HG02623 (cell line): ENCODE data around the gene SETD2.
"Not testable (repeated sequence)": the region's sequence is repeated elsewhere in the genome, so short reads cannot be mapped to it uniquely, and the experiment has no call there.

ENCODE experiments used
- ATAC-seq: cut with Tn5 transposase; IDR thresholded peaks from one replicate; pipeline ENCODE4 v1.9.1; 2021; ENCODE audit warnings: moderate library complexity; ENCODE audit not compliant: unreplicated experiment

The SETD2 gene

DNA sequence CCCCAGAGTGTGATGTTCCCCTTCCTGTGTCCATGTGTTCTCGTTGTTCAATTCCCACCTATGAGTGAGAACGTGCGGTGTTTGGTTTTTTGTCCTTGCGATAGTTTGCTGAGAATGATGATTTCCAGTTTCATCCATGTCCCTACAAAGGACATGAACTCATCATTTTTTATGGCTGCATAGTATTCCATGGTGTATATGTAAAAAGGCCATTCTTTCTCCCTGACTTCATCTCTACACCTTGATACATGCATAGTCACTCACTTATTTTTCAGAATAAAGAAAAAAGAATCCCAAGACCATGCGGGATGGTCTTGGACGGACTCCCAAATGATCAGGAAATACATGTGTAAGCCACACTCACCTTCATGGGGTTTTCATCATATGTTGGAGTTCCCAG is 126.6 kb downstream of the SETD2 start:
- ATAC-seq: not testable (repeated sequence)

GRCh38 chr3:47036145-47036544 is 127.8 kb downstream of the SETD2 start:
- ATAC-seq: no peak

DNA sequence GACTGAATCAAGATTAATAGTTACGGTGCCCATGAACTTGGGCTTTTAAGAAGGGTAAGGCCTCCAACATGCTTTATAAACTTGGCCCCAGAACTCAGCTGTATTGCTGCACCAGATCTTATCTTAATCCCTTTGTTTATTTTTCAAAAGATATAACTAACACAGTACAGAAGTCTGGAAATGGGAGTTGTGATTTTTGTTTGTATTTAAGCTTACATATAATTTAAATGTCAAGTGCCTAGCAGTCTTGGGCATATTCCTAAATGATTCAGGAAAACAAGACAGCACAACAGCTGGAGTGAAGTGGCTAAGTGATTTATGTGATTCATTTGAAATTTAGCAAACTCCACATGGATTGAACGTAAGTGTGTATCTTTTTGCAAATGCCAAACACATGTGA is 128.3 kb downstream of the SETD2 start:
- no peak for ATAC-seq

- ATAC-seq: no peak
Observed at GRCh38 chr3:47034868-47035489, 128.9 kb downstream of the SETD2 start.

GRCh38 chr3:47031041-47031440 is 132.9 kb downstream of the SETD2 start:
- ATAC-seq: not testable (repeated sequence)

DNA sequence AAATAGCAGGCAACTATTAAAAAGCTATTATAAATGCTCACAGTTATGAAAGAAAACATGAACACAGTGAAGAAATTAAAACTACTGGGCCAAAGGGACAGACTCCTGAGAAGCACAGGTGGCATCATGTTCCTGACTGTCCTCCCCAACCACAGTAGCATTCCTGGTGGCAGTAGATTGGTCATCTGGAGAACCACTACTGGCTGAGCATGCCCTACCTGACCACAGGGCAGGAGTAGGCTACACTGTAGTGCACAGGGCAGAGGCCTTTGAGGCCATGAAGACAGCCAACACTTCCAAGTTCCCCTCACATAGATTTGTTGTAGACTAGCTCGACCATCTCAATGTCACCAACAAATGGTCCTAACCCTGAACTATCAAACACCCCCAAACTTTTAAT is 135.2 kb downstream of the SETD2 start:
- ATAC-seq: no peak

DNA sequence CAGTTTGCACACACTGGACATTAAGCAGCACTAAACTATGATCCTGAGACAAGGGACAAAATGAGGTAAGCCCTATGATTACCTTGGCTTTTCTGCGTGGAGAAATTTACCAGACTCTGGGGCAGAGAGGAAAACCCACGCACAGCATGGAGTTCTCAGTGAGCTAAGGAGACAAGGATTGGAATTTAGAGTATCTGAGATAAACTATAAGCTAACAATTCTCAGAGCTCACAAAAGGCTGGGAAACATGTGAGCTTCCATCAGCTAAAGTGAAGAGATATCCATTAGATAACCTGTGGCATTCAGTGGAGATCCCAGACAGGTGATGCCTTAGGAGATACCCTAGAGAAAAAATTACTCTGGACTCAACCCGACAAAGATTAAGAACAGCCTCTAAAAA is 135.8 kb downstream of the SETD2 start:
- no peak for ATAC-seq

DNA sequence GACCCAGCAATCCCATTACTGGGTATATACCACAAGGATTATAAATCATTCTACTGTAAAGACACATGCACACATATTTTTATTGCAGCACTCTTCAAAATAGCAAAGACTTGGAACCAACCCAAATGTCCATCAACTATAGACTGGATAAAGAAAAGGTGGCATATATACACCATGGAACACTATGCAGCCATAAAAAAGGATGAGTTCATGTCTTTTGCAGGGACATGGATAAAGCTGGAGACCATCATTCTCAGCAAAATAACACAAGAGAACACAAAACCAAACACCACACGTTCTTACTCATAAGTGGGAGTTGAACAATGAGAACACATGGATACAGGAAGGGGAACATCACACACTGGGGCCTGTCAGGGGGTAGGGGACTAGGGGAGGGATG is 137.5 kb downstream of the SETD2 start:
- ATAC-seq: not testable (repeated sequence)

- no peak for ATAC-seq
Observed at GRCh38 chr3:47024932-47025331, 139.0 kb downstream of the SETD2 start.

GRCh38 chr3:47022641-47023071 is 141.3 kb downstream of the SETD2 start:
- ATAC-seq: no peak

GRCh38 chr3:47020311-47020710 is 143.6 kb downstream of the SETD2 start:
- ATAC-seq: no peak

DNA sequence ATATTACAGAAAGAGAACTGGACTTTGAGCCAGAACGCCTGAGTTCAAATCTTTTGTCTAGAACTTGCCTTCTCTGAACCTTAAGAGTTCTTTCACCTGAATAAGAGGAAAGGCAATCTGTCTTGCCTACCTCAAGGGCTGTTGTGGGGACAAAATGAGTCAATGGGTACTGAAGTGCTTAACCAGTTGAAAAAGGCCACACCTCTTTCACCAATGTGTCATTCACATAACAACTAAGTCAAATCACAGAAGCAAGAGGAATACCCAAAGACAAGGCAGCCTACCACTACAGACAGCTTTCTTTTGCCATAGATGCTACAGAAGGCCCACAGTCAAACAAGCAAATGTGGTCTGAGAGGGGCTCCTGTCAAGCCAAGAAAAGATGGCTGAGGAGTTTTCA is 144.7 kb downstream of the SETD2 start:
- ATAC-seq: no peak

DNA sequence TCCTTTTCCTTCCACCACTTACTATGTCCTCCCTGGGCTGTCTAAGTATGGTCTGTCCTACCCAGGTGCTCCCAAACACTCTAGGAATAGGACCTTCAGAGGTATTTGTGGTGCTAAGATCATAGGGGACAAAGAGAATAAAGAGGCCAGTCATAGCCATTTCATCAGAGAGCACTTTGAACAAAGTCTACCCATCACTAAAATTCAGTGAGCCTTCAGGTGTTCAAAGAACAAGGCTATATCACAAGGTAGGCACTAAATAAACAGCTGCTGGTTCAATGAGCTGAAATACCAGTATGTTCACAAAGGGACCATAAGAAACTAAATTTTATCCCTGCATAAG is 145.7 kb downstream of the SETD2 start:
- no peak for ATAC-seq

DNA sequence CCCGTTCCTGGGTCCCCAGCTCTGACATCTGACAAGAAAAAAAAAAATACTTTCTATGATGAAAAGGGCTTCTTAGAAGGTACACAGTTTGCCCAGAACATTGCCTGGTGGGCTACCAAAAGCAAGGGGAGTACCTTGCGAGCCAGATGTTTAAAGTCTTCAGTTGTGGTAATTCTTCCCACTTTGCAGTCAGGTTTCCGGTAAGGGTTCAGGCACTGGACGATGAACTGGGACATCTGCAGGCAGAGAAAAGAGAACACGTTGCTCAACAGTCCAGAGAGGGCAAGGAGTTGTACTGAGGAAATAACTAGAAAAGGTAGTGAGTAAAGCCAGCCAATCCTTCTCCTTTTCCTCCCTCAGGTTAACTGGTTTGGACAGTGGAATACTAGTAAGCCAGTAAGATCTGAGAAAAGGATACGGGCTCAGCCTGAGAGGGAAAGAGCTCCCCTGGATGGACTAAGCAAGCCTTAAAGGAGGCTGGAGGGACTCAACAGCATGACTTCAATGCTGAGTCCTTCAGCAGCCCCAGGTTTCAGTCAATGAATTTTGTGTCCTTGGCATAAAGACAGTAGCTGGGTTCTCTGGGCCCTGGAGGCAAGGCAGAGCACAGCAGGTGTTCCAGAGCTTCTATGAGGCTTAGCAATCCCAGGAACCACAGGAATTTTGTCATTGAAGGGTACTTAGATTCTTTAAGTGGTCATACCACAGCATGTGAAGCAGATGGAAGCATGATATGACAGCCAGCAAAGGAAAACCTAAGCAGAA is 146.2 kb downstream of the SETD2 start:
- no peak for ATAC-seq

DNA sequence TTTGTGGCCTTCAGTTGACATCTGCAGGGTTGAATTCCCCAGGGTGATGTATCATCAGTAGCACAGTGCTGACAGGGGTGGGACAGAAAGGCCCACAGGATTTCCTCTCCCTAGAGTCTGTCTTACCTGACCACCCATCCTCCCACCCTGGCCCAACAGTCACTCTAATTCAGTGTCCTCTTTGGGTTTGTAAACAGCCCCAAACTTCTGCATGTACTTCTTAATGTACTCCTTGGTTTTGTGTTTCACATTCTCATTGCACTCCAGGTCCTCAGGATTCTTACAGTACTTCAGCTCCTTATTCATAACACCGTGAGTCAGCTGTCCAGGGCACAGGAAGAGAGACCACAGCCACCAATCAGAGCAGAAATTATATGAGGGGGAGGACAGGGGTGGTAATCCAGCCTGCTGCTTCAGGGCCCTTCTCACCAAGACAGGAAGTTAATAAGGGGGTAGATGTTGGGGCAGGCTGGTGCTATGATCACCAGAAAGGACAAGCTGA is 146.9 kb downstream of the SETD2 start:
- ATAC-seq: no peak

DNA sequence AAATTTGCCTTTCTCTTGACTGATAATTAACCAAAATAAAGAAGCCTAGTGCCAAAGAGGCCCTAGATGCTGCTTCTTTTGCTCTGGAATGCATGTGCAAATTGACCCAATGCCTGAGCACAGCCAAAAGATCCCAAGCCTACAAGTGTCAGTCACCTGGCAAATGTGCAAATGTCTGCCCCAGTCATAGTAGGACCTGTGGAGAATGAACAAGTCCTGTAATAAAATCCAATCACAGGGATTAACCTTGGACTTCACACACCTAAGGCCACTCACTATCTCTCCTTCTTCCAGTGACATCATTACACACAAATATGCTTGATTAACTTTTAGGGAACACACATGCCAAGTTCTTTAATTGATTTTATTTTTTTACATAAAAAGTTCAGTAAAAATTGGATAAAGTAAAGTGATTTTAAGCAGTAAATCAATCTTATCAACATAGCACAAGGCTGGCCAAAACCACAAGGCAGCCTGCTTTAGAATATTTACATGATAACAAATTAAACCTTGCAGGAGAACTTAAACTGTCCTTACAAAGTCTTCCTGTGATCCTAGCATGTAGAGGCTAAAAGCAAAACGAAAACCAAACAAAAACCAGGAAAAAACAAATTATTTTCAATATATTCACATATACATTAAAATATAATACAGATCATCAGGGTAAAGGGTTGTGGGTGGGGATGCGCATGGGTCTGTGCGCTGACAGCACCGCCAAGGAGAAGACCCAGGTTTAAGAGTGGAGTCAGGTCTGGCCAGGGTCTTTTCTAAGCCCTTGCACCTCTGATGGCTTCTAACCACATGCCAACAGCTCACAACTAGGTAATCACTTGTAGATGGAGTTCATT is 147.6 kb downstream of the SETD2 start:
- ATAC-seq: no peak

DNA sequence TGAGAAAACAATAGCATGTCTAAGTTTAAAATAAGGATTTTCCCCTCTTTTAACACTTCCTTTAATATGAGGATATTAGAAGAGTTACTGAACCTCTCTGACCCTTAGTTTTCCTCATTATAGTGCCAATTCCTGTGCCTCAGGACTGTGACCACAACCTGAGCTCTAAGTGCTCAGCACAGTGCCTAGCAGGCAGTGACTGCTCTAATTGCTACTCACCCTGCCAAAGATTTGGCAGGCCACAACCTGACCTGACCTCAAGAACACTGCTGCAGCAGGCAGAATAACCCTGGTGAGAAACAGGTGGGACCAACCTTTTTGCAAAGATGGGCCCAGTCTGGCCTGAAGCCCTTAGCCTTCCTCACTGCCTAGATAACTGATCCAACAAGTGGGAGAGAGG is 148.8 kb downstream of the SETD2 start:
- ATAC-seq: no peak

DNA sequence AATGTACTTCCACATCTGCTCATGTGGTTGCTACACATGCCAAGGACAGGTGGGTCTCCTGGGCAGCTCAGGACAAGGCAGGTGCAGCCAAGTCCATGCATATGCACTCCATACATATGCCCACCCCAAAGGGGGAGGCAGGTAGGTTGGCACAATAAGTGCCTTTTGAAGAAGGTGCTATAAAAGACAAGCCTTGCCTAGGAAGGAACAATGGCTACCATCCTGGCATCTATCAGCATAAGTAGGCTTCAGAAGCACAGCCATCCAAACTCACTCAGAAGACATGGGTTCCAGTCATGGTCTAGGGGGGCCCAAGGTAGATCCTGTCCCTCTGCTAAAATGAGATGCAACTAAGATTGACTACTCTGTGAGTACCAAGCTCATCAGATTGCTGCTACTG is 149.9 kb downstream of the SETD2 start:
- ATAC-seq: no peak

- no peak for ATAC-seq
Observed at GRCh38 chr3:47013231-47013630, 150.7 kb downstream of the SETD2 start.

- ATAC-seq: no peak
Observed at GRCh38 chr3:47012342-47013230, 151.3 kb downstream of the SETD2 start.

GRCh38 chr3:47011371-47011770 is 152.5 kb downstream of the SETD2 start:
- no peak for ATAC-seq
